ENCODE data around the gene STARD7.
A peak's percentile ranks its signal among the peaks of the same experiment; 100 is the strongest.

The STARD7 gene

DNA sequence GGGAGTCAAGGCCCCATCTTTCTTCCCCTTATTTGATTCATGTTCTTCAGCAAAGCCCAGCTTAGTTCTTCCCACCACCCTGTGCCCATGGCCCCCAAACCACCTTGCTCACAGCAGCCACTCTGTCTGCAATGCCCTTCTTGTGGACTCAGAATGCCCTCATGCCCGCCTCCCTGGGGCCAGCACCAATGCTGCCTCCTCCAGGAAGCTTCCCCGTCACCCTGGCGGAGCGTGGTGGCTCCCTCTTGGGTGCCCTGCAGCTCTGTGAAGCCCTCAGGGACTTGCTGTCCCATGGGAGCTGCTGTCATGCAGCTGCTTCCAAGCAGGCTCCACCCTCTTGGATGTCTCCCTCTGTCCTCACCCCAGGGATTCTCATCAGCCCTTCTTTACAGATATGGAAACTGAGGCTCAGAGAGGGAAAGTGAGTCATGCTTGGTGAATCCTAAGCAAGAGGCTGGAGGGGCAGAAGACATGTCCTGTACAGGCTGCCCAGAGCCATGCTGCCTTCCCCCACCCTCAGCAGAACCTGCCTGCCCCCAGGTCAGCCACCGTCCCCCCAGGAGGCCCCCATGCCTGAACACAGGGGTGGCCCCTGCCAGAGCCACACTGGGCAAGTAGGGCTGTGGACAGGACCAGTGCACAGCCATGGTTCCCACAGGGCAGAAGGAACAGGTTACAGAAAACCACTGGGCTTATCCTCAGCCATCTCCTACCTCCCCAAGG, 51.5 kb downstream of the STARD7 start:
- H3K4me3 ChIP-seq (ENCODE audit: low read length): peak overlapping the region; percentile 35
- H3K4me2 ChIP-seq (ENCODE audit: low read length): peak overlapping the region; percentile 68
- H3K27ac ChIP-seq (ENCODE audit: low read depth, low read length): peak overlapping the region; percentile 8; the same call in 1 of the 2 replicates
- H3K27me3 ChIP-seq (ENCODE audit: control insufficient read depth, low read length): no peaks in the 10 kb centered on the region
- H4K20me1 ChIP-seq (ENCODE audit: control insufficient read depth, insufficient read depth, low read depth, low read length): no peaks in the 10 kb centered on the region
- H3K9me2 ChIP-seq (replicated peaks; ENCODE audit: control insufficient read depth, low read length): no peaks in the 10 kb centered on the region
- no peaks in the 10 kb centered on the region for H3K36me3 ChIP-seq (ENCODE audit: control insufficient read depth, low read length)
- H3F3A ChIP-seq (ENCODE audit: control insufficient read depth, insufficient read depth): peaks cover 11% of the 10 kb centered on the region
- TF ChIP-seq, protein P1, sequence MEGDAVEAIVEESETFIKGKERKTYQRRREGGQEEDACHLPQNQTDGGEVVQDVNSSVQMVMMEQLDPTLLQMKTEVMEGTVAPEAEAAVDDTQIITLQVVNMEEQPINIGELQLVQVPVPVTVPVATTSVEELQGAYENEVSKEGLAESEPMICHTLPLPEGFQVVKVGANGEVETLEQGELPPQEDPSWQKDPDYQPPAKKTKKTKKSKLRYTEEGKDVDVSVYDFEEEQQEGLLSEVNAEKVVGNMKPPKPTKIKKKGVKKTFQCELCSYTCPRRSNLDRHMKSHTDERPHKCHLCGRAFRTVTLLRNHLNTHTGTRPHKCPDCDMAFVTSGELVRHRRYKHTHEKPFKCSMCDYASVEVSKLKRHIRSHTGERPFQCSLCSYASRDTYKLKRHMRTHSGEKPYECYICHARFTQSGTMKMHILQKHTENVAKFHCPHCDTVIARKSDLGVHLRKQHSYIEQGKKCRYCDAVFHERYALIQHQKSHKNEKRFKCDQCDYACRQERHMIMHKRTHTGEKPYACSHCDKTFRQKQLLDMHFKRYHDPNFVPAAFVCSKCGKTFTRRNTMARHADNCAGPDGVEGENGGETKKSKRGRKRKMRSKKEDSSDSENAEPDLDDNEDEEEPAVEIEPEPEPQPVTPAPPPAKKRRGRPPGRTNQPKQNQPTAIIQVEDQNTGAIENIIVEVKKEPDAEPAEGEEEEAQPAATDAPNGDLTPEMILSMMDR (IDR thresholded peaks at IDR 0.05; ENCODE audit: low read depth, low read length, poor library complexity, severe bottlenecking): no peak
- no peak for TF ChIP-seq EZH2phosphoT487 (IDR thresholded peaks at IDR 0.05; ENCODE audit: borderline replicate concordance, low read length)
- no peaks in the 10 kb centered on the region for H3K79me2 ChIP-seq (ENCODE audit: control insufficient read depth, low read length)
- H3K9me3 ChIP-seq (ENCODE audit: control insufficient read depth, insufficient read depth, low read length): no peaks in the 10 kb centered on the region
- peaks cover 76% of the 10 kb centered on the region for H3K4me1 ChIP-seq (ENCODE audit: control insufficient read depth, low read length)

DNA sequence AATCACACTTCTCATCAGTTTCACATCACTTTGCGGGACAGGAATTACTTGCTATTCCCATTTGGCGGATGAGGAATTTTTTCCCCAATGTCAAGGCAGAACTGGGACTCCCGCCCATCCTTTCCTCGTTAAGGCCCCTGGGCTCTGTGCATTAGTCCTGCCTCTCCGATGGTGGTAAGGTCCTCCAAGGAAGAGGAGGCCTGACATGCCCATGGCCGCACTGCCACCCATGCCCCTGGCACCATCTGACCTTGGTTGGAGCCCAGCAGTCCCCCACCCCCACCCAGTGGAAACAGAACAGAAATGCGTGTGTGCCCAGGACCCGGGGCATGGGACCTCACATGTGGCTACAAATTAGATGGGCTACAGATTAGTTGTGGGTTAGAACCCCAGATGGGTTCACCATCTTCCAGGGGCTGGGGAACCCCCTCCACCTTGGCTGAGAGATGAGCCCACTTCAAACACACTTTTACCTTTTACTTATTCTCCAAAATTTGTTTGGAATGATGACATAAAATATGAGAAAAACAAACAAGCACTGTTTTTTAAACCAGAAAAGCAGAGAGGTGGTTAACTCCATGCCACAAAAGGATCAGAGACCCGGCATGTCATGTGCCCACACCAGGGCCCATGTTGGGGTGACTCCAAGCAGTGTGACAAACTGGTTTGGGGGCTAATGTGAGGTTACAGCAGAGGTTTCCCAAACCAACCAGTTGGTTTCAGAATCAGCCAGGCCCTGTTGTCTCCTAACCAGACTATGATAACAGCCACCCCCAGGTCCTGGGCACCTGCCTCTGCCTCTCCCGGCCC, 52.4 kb downstream of the STARD7 start:
- H3K4me1 ChIP-seq (ENCODE audit: control insufficient read depth, low read length): peaks cover 79% of the 10 kb centered on the region
- no peaks in the 10 kb centered on the region for H4K20me1 ChIP-seq (ENCODE audit: control insufficient read depth, insufficient read depth, low read depth, low read length)
- no peak overlapping the region; the same call in 1 of the 2 replicates for H3K27ac ChIP-seq (ENCODE audit: low read depth, low read length)
- H3K36me3 ChIP-seq (ENCODE audit: control insufficient read depth, low read length): no peaks in the 10 kb centered on the region
- peak overlapping the region; percentile 68 for H3K4me2 ChIP-seq (ENCODE audit: low read length)
- H3K79me2 ChIP-seq (ENCODE audit: control insufficient read depth, low read length): no peaks in the 10 kb centered on the region
- H3F3A ChIP-seq (ENCODE audit: control insufficient read depth, insufficient read depth): peaks cover 8% of the 10 kb centered on the region; the same call in 1 of the 2 replicates
- H3K9me3 ChIP-seq (ENCODE audit: control insufficient read depth, insufficient read depth, low read length): no peaks in the 10 kb centered on the region
- H3K27me3 ChIP-seq (ENCODE audit: control insufficient read depth, low read length): no peaks in the 10 kb centered on the region
- TF ChIP-seq EZH2phosphoT487 (IDR thresholded peaks at IDR 0.05; ENCODE audit: borderline replicate concordance, low read length): no peak
- TF ChIP-seq, protein P1 (IDR thresholded peaks at IDR 0.05; ENCODE audit: low read depth, low read length, poor library complexity, severe bottlenecking): no peak
- H3K4me3 ChIP-seq (ENCODE audit: low read length): peak overlapping the region; percentile 35
- no peaks in the 10 kb centered on the region for H3K9me2 ChIP-seq (replicated peaks; ENCODE audit: control insufficient read depth, low read length)

DNA sequence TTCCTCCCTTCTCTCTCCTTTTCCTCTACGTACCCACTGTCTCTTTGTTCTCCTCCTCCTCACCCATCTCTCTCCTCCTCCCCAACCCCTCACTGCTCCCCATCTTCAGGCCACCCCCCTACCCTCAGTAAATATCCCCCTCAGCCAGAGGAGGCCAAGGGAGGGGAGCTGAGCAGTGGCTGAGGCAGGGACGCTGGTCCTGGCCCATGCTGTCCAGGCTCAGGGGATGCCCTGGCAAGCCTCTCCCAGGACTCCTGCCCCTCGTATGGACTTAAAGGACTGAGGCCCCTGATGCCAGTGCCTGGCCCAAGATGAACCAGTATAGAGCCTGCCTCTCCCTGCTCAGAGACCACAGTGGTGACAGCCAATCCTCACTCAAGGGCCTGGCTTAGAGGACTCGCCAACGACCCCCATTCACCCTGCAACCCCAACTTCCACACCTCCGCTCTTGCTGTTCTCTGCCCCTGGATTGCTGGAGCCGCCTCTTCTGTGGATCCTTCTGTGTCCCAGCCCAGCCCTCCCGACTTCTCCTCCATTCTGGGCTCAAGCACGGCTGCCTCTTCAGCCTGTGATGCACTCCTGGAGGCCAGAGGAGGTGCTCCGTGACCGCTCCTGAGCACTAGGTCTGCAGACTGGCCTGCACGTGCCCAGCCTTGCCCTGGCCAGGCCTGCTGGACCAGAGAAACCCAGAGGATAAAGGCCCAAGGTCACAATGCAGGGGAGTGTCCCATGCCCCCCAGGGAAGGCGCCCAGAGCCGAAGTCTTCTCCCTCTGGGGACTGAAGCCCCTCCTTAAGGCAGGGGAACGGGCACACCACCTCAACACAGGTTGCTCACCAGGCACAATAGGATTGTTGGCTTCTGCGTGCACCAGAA, 53.9 kb downstream of the STARD7 start:
- no peaks in the 10 kb centered on the region for H3K9me3 ChIP-seq (ENCODE audit: control insufficient read depth, insufficient read depth, low read length)
- no peak for TF ChIP-seq EZH2phosphoT487 (IDR thresholded peaks at IDR 0.05; ENCODE audit: borderline replicate concordance, low read length)
- TF ChIP-seq, protein P1 (IDR thresholded peaks at IDR 0.05; ENCODE audit: low read depth, low read length, poor library complexity, severe bottlenecking): no peak

More for the DNA sequence above, 53.9 kb downstream of the STARD7 start:
- no peaks in the 10 kb centered on the region for H3K9me2 ChIP-seq (replicated peaks; ENCODE audit: control insufficient read depth, low read length)
- no peaks in the 10 kb centered on the region for H3F3A ChIP-seq (ENCODE audit: control insufficient read depth, insufficient read depth)
- H3K36me3 ChIP-seq (ENCODE audit: control insufficient read depth, low read length): no peaks in the 10 kb centered on the region
- H3K4me2 ChIP-seq (ENCODE audit: low read length): no peak overlapping the region
- no peaks in the 10 kb centered on the region for H4K20me1 ChIP-seq (ENCODE audit: control insufficient read depth, insufficient read depth, low read depth, low read length)
- no peak overlapping the region for H3K27ac ChIP-seq (ENCODE audit: low read depth, low read length)
- no peaks in the 10 kb centered on the region for H3K27me3 ChIP-seq (ENCODE audit: control insufficient read depth, low read length)
- H3K4me3 ChIP-seq (ENCODE audit: low read length): no peak overlapping the region
- H3K4me1 ChIP-seq (ENCODE audit: control insufficient read depth, low read length): peaks cover 83% of the 10 kb centered on the region
- no peaks in the 10 kb centered on the region for H3K79me2 ChIP-seq (ENCODE audit: control insufficient read depth, low read length)
